SJSA1 (cell line): ENCODE measurements around the gene LRRC4B. TPM values are rescaled to one million over a fixed set of nuclear protein-coding genes. Genes with fewer than 3 reads are reported as not detected.

Source experiments
- DNase-seq, 2 experiments: peaks; one replicate each; pipeline ENCODE4 v3.0.0-alpha.2; 2015 to 2020; ENCODE audit warnings: low spot score in 2 of 2, low read depth in 1 of 2
- H3K27ac ChIP-seq: fragments of 250-450 bp; sonication (Bioruptor Pico); 2 replicates; pipeline ENCODE4 v1.5.1; 2020; ENCODE audit warnings: mild to moderate bottlenecking, moderate library complexity
- H3K27me3 ChIP-seq: fragments of 250-450 bp; sonication (Bioruptor Pico); replicated peaks from 2 replicates; pipeline ENCODE4 v1.5.1; 2020; ENCODE audit warnings: mild to moderate bottlenecking, moderate library complexity
- H3K36me3 ChIP-seq: fragments of 250-450 bp; sonication (Bioruptor Pico); 2 replicates; pipeline ENCODE4 v1.5.1; 2020; ENCODE audit warnings: mild to moderate bottlenecking
- H3K4me1 ChIP-seq: fragments of 250-450 bp; sonication (Bioruptor Pico); replicated peaks from 2 replicates; pipeline ENCODE4 v1.6.1; 2021; ENCODE audit warnings: mild to moderate bottlenecking
- H3K4me3 ChIP-seq: fragments of 250-450 bp; sonication (Bioruptor Pico); 2 replicates; pipeline ENCODE4 v1.5.1; 2020; ENCODE audit warnings: mild to moderate bottlenecking
- H3K9me3 ChIP-seq: fragments of 250-450 bp; sonication (Bioruptor Pico); replicated peaks from 2 replicates; pipeline ENCODE4 v1.5.1; 2020; ENCODE audit warnings: mild to moderate bottlenecking
- total RNA-seq: library from RNA; depleted of rRNA; stranded (reverse); fragments of >200 nt; shearing (Covaris generic); gene quantifications from 2 replicates; pipeline ENCODE4 v1.2.3, GENCODE V29; 2014

The LRRC4B gene
- total RNA-seq, 1 experiment from 2014 or later: not detected

DNA sequence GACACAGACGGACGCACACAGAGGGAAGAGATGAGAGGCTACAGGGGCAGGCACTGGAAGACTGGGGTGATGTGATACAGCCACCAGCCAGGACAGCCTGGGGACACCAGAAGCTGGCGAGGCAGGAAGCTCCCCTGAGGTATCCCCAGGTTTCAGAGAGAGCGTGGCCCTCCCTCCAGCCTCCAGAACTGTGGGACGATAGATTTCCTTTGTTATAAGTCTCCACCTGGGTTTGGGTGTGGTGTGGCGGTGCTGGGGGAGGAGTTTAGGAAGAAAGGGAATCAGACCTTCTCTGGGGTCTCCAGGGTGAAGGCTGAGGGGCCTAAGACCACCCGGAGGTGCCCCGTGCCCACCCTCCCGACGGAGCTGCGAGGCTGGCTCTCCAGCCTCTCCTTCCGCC is 51.8 kb downstream of the LRRC4B start:
- no peaks in the 10 kb centered on the region; the same call in 1 of the 2 replicates for H3K9me3 ChIP-seq
- H3K27me3 ChIP-seq: 0 out of 2 replicates have a peak, but pooled peaks cover 2% of the 10 kb centered on the region
- H3K4me3 ChIP-seq: no peak overlapping the region
- no peaks in the 10 kb centered on the region for H3K4me1 ChIP-seq
- H3K36me3 ChIP-seq: no peaks in the 10 kb centered on the region
- DNase-seq: no peak
- no peak overlapping the region for H3K27ac ChIP-seq

DNA sequence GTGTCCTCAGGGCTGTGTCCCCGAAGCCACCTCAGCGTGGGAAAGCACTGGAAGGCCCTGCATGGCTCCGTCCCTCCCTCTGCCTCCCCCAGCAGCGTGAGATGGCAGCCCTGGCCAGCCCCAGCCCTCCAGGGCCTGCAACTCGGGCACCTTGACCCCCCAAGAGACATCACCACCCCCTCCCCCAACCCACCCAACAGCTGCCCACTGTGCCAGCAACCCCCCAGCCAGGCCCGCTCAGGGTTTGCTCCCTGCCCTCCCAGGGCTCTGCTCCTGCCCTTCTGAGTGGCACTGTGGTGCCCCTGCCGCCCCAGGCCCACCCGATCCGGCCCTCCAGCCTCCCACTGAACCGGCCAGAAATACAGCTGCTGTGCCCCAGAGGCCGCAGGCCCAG is 53.1 kb downstream of the LRRC4B start:
- Histone ChIP-seq H3K27me3 (0 out of 2 replicates have a peak, but pooled peaks cover 2% of the 10 kb centered on the region), H3K4me1 (peaks cover 5% of the 10 kb centered on the region), H3K4me3 (no peak overlapping the region), H3K9me3 (no peaks in the 10 kb centered on the region; the same call in 1 of the 2 replicates), H3K27ac (no peak overlapping the region), H3K36me3 (0 out of 2 replicates have a peak, but pooled peaks cover 4% of the 10 kb centered on the region)
- no peak for DNase-seq

DNA sequence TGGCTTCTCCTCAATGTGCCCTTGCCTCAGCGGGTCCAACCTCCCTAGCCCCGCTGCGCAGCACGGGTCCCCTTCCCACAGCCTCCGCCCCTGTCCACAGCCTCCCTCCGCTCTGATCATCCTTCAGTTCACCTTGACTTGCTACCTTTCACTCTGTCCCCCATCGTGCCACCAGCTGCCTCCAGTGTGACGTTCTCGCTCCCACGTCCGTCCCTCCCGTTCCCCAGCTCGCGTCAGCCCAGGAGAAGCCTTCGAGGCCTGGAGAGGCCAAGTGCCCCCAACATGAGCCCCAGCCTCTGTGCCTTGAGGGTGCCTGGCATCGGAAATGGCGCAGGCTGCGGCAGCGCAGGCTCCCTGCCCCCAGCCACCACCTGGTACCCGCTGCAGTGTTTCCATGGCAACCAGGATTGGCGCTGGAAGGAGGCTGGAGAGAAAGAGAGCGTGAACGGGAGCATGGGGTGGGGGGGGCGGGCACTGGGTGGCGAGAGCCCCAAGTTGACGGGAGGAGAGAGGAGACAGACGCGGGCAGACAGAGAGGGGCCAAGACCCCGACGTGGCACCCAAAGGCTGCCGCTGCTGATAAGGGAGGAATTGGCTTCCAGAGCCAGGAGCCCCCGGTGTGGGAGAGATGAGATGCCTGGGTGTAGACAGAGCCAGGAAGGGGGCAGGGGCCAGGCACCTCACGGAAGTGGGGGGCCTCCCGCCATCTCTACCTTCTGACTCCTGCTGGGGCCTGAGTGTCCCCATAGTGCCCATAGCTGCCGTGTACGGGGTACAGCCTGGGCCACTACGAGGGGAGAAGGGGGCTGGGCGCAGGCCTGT is 53.7 kb downstream of the LRRC4B start:
- H3K36me3 ChIP-seq: 0 out of 2 replicates have a peak, but pooled peaks cover 4% of the 10 kb centered on the region
- H3K27me3 ChIP-seq: 0 out of 2 replicates have a peak, but pooled peaks cover 2% of the 10 kb centered on the region
- H3K4me3 ChIP-seq: no peak overlapping the region
- H3K4me1 ChIP-seq: peaks cover 7% of the 10 kb centered on the region
- no peak for DNase-seq
- H3K27ac ChIP-seq: no peak overlapping the region
- H3K9me3 ChIP-seq: no peaks in the 10 kb centered on the region; the same call in 1 of the 2 replicates

DNA sequence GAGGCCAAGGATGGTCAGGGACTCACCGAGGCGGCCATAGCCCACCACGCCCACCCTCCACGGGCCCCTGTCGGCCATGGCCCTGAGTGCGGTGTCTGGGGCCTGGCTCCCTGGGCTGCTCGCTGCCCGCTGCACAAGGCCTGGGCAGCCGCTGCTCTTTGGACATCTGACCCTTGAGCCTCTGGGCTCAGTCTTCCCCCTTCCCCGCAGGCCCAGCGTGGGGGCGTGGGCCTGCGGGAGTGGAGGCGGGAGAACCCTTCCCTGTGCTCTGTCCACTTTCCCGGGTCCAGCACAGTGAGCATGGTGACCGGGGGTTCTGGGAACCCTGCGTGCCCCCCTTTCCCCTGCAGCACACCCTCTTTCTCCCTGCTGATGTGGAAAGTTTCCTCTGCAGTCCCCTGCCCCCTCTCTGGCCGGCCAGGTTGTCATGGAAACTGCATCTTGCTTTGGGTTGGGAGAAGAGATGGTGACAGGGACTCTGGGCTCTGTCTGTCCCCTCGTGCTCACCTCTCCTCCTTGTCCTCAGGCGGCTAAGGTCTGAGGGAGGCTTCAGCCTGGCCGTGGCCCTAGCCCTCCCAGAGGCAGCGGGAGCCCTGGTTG is 54.4 kb downstream of the LRRC4B start, which contains the start of gene ASPDH:
Gene ASPDH, minus strand, starts transcription at position 168 of the 600 bp plus-strand sequence. Its CDS starts 90 bp downstream, at position 78.
- Histone ChIP-seq H3K4me3 (no peak within 1 kb of the TSS), H3K9me3 (no peaks in the 10 kb centered on the region; the same call in 1 of the 2 replicates), H3K27me3 (0 out of 2 replicates have a peak, but pooled peaks cover 2% of the 10 kb centered on the region), H3K27ac (no peak within 1 kb of the TSS), H3K36me3 (0 out of 2 replicates have a peak, but pooled peaks cover 4% of the 10 kb centered on the region), H3K4me1 (peaks cover 7% of the 10 kb centered on the region)
- no peak for DNase-seq

DNA sequence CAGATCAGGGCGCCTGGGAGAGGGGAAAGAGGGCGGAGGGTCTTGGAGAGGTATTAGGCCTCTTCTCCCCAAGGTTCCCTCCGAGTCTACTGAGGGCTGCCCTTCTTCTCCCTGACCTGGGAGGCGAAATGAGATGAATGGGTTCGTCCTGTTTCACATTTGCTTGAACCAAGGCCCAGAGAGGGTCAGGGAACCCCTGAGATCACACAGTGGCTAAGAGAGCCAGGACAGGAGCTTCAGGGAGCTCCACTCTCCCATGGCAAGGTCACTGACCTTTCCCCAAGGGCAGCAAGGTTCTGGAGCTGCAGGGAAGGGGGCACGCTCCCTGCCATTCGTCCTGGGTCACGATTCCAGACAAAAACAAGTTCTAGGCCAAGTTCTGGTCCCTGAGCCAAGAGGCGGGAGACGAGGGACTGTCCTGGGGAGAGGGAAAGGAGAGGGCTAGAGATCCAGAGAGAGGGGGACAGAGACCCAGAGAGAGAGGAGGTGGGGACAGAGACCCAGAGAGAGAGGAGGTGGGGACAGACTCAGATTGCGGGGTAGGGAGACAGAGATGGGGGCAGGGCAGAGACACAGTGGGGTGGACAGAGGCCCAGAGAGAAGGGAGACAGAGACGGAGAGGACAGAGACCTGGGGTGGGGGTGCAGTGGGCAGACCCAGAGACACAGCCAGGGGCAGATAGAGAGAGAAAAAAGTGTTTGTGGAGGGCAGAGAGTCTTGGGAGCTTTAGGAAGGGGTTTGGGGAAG is 55.1 kb downstream of the LRRC4B start:
- H3K4me3 ChIP-seq: no peak overlapping the region
- H3K27ac ChIP-seq: no peak overlapping the region
- DNase-seq: no peak
- H3K36me3 ChIP-seq: 0 out of 2 replicates have a peak, but pooled peaks cover 4% of the 10 kb centered on the region
- no peaks in the 10 kb centered on the region for H3K9me3 ChIP-seq
- 0 out of 2 replicates have a peak, but pooled peaks cover 2% of the 10 kb centered on the region for H3K27me3 ChIP-seq
- peaks cover 7% of the 10 kb centered on the region for H3K4me1 ChIP-seq

DNA sequence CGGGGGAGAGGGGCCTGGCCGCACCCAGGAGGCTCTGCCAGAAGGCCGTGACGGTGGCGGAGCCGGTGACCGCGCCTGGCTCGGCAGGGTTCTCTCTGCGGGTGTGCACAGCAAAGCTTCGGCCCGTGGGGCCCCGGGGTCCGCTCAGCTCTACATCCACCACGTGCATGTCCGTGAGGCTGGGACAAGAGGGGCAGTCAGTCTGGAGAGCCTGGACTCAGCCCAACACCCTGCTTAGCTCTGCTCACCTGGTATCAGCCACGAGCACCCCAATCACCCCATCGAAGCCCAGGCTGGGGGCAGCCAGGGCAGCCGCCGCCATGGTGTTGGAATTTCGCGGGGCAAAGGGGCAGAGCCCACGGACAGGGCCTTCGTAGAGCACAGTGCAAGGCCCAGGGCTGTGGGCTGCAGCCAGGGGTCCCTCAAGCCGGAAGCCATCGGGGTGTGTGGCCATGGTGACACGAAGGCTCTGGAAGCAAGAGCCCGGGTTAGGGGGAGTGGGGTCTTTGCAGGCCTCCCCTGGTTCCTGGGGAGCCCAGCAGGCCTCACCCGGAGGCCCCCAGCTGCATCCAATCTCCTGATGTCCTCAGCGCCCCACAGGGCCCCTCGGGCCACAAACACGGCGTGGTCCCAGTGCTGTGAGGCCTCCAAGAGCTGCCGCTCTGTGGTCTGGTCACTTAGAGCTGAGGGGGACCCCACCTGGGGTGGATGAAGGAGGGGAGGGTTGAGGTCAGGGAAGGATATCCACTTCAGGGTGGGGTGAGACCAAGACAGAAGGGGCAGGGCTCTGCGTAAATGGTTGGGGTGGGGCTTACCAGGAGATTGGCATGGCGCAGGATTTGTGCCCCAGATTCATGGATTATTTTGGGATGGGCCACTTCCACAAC is 55.9 kb downstream of the LRRC4B start:
- no peaks in the 10 kb centered on the region for H3K9me3 ChIP-seq
- 0 out of 2 replicates have a peak, but pooled peaks cover 2% of the 10 kb centered on the region for H3K27me3 ChIP-seq
- H3K4me1 ChIP-seq: peaks cover 7% of the 10 kb centered on the region
- H3K27ac ChIP-seq: no peak overlapping the region
- no peak overlapping the region for H3K4me3 ChIP-seq
- H3K36me3 ChIP-seq: 0 out of 2 replicates have a peak, but pooled peaks cover 4% of the 10 kb centered on the region
- DNase-seq: no peak

DNA sequence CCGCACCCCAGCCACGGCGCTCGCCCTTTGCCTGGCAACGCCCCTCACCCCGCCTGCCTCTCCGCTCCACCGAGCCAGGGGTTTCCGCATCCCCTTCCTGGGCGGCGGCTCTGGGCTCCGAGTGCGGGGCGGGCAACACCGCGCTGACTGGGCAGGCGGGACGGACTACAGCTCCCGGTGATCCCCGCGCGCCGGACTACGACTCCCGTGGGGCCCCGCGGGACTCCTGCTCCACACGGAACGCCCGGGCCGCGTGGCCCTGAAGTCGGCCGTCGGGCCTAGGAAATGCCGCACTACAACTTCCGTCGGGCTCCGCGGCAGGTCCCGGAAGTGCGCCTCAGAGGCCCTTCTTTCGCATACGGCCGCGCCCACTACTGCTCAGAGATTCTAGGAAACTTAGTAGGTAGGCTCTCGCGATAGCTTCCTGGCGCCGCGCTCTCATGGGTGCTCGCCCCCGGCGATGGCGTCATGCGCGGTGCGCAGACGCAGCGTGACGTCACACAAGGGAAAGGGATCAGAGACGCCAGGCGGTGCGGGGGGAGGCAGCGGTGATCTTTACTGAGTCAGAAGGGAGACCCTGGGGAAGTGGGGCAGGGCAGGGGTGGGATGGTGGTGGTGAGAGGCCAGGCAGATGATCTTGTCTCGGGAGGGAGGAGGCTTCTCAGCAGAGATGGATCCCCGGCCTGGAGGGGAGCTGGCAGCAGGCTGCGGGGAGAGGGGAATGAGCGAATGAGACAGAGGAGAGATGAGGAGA is 57.0 kb downstream of the LRRC4B start, which contains the start of gene JOSD2:
Gene JOSD2, minus strand, starts transcription at position 123 of the 754 bp plus-strand sequence. CDS start 760 bp downstream, outside the sequence.
- Histone ChIP-seq H3K27me3 (0 out of 2 replicates have a peak, but pooled peaks cover 2% of the 10 kb centered on the region), H3K4me3 (peak within 1 kb of the TSS; percentile 57), H3K9me3 (no peaks in the 10 kb centered on the region), H3K27ac (peak within 1 kb of the TSS; percentile 36), H3K4me1 (peaks cover 7% of the 10 kb centered on the region), H3K36me3 (0 out of 2 replicates have a peak, but pooled peaks cover 4% of the 10 kb centered on the region)
- DNase-seq: peak; percentile 95 to 98

DNA sequence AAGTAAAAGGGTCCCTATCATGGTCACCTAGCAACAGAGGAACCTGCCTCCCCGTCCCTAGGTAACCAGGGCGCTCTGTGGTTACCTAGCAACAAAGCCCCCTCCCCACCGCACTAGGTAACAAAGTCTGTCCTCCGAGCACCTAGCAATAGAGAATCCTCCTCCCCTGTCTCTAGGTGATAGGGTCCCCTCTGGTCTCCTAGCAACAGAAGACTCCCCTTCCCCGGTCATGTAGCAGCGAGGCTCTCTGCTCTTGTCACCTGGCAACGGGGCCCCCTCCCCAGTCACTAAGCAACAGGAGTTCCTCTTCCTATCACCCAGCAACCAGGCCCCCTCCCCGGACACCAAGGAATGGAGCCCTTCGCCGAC is 57.6 kb downstream of the LRRC4B start:
- Histone ChIP-seq H3K36me3 (0 out of 2 replicates have a peak, but pooled peaks cover 4% of the 10 kb centered on the region), H3K27me3 (0 out of 2 replicates have a peak, but pooled peaks cover 2% of the 10 kb centered on the region), H3K4me1 (peaks cover 7% of the 10 kb centered on the region), H3K4me3 (peak overlapping the region; percentile 57), H3K27ac (peak overlapping the region; percentile 36), H3K9me3 (no peaks in the 10 kb centered on the region)
- no peak for DNase-seq

DNA sequence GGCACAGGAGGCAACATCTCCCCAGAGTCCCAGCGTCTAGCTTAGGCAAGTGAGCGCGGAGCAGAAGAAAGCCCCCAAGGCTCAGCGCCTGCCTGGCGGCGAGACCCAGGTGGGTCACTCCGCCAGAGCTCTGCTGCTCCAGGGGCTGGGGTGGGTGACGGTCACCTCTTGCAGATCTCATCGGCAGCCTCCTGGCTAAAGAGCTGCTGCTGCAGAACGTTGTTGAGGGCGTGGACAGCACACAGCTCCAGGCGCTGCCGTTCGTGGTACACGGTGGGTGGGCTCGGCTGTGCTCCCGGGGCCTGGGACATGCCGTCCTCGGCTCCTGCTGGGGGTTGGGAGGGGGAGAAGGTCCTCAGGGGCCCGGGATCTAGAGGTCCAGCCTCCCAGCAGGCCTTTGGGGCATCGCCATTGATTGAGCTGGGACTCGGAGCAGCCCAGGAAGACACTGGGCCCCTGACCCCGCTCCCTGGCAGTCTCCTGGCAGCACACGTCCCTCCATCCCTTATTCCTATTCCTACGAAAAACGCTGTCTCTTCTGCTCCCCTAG is 58.0 kb downstream of the LRRC4B start:
- no peak overlapping the region for H3K27ac ChIP-seq
- H3K27me3 ChIP-seq: 0 out of 2 replicates have a peak, but pooled peaks cover 2% of the 10 kb centered on the region
- DNase-seq: no peak

DNA sequence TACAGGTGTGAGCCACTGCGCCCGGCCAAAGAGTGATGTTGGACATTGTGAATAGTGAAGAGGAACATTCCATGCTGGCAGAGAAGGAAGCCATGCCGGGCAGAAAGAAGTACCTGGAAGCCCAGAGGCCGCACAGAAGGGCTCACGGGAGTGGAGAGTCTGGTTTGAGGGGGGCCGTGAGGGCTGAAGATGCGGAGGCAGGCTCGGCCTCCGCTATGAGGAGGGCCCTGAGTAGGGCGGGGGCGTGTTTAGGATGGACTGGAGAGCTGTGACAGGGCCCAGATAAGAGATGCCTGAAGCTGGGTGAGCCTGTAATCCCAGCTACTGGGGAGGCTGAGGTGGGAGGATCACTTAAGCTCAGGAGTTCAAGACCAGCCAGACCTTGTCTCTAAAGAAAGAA is 58.9 kb downstream of the LRRC4B start:
- H3K27ac ChIP-seq: no peak overlapping the region
- H3K36me3 ChIP-seq: 0 out of 2 replicates have a peak, but pooled peaks cover 4% of the 10 kb centered on the region
- peaks cover 7% of the 10 kb centered on the region for H3K4me1 ChIP-seq
- no peaks in the 10 kb centered on the region for H3K9me3 ChIP-seq
- no peak overlapping the region for H3K4me3 ChIP-seq
- 0 out of 2 replicates have a peak, but pooled peaks cover under 1% of the 10 kb centered on the region for H3K27me3 ChIP-seq
- no peak for DNase-seq

More for the DNA sequence above, 58.0 kb downstream of the LRRC4B start:
- Histone ChIP-seq H3K4me3 (peak overlapping the region; percentile 57), H3K36me3 (0 out of 2 replicates have a peak, but pooled peaks cover 4% of the 10 kb centered on the region), H3K9me3 (no peaks in the 10 kb centered on the region), H3K4me1 (peaks cover 7% of the 10 kb centered on the region)

DNA sequence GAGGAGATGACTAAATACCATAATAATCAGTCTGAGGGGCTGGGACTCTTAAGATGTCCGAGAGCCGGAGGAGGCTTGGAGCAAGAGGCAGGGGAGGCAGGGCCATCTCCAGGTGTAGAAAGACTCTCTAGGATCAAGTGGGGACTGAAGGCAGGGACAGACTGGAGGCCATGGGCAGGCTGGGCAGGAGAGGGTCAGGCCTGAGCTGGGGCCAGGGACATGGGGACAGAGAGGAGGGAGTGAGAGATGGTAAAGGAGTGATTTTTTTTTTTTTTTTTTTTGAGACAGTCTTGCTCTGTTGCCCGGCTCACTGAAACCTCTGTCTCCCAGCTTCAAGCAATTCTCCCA is 59.4 kb downstream of the LRRC4B start:
- no peaks in the 10 kb centered on the region for H3K9me3 ChIP-seq
- H3K4me3 ChIP-seq: no peak overlapping the region
- H3K4me1 ChIP-seq: peaks cover 7% of the 10 kb centered on the region
- no peaks in the 10 kb centered on the region for H3K27me3 ChIP-seq
- no peak overlapping the region for H3K27ac ChIP-seq
- 0 out of 2 replicates have a peak, but pooled peaks cover 4% of the 10 kb centered on the region for H3K36me3 ChIP-seq
- no peak for DNase-seq
